Neural crest cell (in vitro differentiated cells): ENCODE measurements around the gene CACNB1. TPM values are rescaled to one million over a fixed set of nuclear protein-coding genes. Genes with fewer than 3 reads are reported as not detected.
A peak's percentile ranks its signal among the peaks of the same experiment; 100 is the strongest.

ENCODE experiments used
- DNase-seq: peaks from one replicate; pipeline ENCODE4 v3.0.0; 2021; ENCODE audit warnings: low read depth, mixed read lengths, low spot score
- H3K27ac Mint-ChIP-seq: one replicate; pipeline ENCODE4 v1.8.0; 2021; ENCODE audit warnings: mild to moderate bottlenecking, mixed read lengths; ENCODE audit not compliant: unreplicated experiment
- H3K27me3 Mint-ChIP-seq: 2 replicates; pipeline ENCODE4 v1.8.0; 2021; ENCODE audit warnings: low read depth, mild to moderate bottlenecking, mixed read lengths
- H3K36me3 Mint-ChIP-seq: 2 replicates; pipeline ENCODE4 v1.8.0; 2021; ENCODE audit warnings: low read depth, mild to moderate bottlenecking, mixed read lengths
- H3K4me1 Mint-ChIP-seq: 2 replicates; pipeline ENCODE4 v1.8.0; 2021; ENCODE audit warnings: mixed read lengths
- H3K4me3 Mint-ChIP-seq: one replicate; pipeline ENCODE4 v1.8.0; 2021; ENCODE audit warnings: mild to moderate bottlenecking, mixed read lengths
- H3K9me3 Mint-ChIP-seq: 2 replicates; pipeline ENCODE4 v1.8.0; 2021; ENCODE audit warnings: mixed read lengths
- CTCF ChIP-seq: fragments of 200-600 bp; sonication (generic); conservative IDR thresholded peaks from 2 replicates; pipeline ENCODE4 v1.5.0; 2021; ENCODE audit warnings: antibody characterized with exemption, mild to moderate bottlenecking
- total RNA-seq: library from RNA; stranded (reverse); gene quantifications from 2 replicates; pipeline ENCODE4 v1.2.1, GENCODE V29; 2021

The CACNB1 gene
- total RNA-seq, 1 donor from 2014 or later, result 16.2 TPM

GRCh38 chr17:39210093-39210434, 12.6 kb upstream of the CACNB1 start:
- Mint-ChIP-seq H3K4me1 (peaks cover 6% of the 10 kb centered on the region), H3K27ac (no peak overlapping the region), H3K27me3 (peaks cover 72% of the 10 kb centered on the region), H3K4me3 (no peak overlapping the region), H3K36me3 (peaks cover 1% of the 10 kb centered on the region), H3K9me3 (no peaks in the 10 kb centered on the region)
- no peak for TF ChIP-seq CTCF
- DNase-seq, result no peak

- Mint-ChIP-seq H3K4me1 (peaks cover 6% of the 10 kb centered on the region), H3K4me3 (peak overlapping the region; percentile 64), H3K27ac (no peak overlapping the region), H3K36me3 (peaks cover 7% of the 10 kb centered on the region), H3K9me3 (no peaks in the 10 kb centered on the region), H3K27me3 (peaks cover 68% of the 10 kb centered on the region)
- no peak for TF ChIP-seq CTCF
- no peak for DNase-seq
Observed at GRCh38 chr17:39209317-39210092, 12.0 kb upstream of the CACNB1 start.

GRCh38 chr17:39208893-39209292, 11.4 kb upstream of the CACNB1 start:
- Mint-ChIP-seq H3K4me1 (peaks cover 6% of the 10 kb centered on the region), H3K27me3 (peaks cover 63% of the 10 kb centered on the region), H3K4me3 (no peak overlapping the region), H3K36me3 (peaks cover 10% of the 10 kb centered on the region), H3K9me3 (no peaks in the 10 kb centered on the region), H3K27ac (no peak overlapping the region)
- DNase-seq, result no peak
- no peak for TF ChIP-seq CTCF

- no peak overlapping the region for H3K27ac Mint-ChIP-seq
- no peak for DNase-seq
- no peaks in the 10 kb centered on the region for H3K9me3 Mint-ChIP-seq
- H3K4me1 Mint-ChIP-seq, result peaks cover 6% of the 10 kb centered on the region
- H3K27me3 Mint-ChIP-seq, result peaks cover 61% of the 10 kb centered on the region
- TF ChIP-seq CTCF, result no peak
- H3K4me3 Mint-ChIP-seq, result no peak overlapping the region
- peaks cover 13% of the 10 kb centered on the region for H3K36me3 Mint-ChIP-seq
Observed at GRCh38 chr17:39208136-39208535, 10.7 kb upstream of the CACNB1 start.

- TF ChIP-seq CTCF, result no peak
- Mint-ChIP-seq H3K27me3 (peaks cover 33% of the 10 kb centered on the region), H3K4me1 (peaks cover 23% of the 10 kb centered on the region), H3K27ac (no peak overlapping the region), H3K9me3 (no peaks in the 10 kb centered on the region), H3K36me3 (peaks cover 25% of the 10 kb centered on the region), H3K4me3 (peak overlapping the region; percentile 72)
- no peak for DNase-seq
Observed at GRCh38 chr17:39205112-39205526, 7.7 kb upstream of the CACNB1 start.
